A549 (cell line): Measurements from ENCODE around the gene AQP10. TPM values are rescaled to one million over a fixed set of nuclear protein-coding genes. Genes with fewer than 3 reads are reported as not detected.

Experiments
- ATAC-seq, 2 experiments: fragments of 200-7000 bp in 1 of 2; fragments of >200 bp in 1 of 2; cut with Nextera tagmentation in 1 of 2; cut with Tn5 transposase in 1 of 2; 3 replicates each; pipeline versions ENCODE4 v1.8.0 to v1.9.1; 2018 to 2020; ENCODE audit warnings: mild to moderate bottlenecking in 1 of 2, moderate library complexity in 1 of 2
- CTCF ChIA-PET: fragments of 300-600 bp; sonication (Branson Sonifier 250); formaldehyde crosslinking; extraction: SDS; loops from one replicate; lab custom pipeline; 2021; ENCODE audit warnings: antibody characterized with exemption, inconsistent platforms; lab: Yijun Ruan, JAX
- POLR2A ChIA-PET: fragments of 350-600 bp; formaldehyde crosslinking; extraction: SDS; loops from one replicate; lab custom pipeline; 2021; ENCODE audit warnings: antibody characterized with exemption, inconsistent platforms; lab: Yijun Ruan, JAX
- DNase-seq, 2 experiments: peaks; one replicate each; pipeline versions ENCODE4 v3.0.0 to v3.0.0-alpha.2; 2011 to 2016; ENCODE audit warnings: low read depth in 1 of 2, low spot score in 1 of 2
- FAIRE-seq: peaks from 2 replicates; lab custom pipeline; 2011; peaks lifted over from hg19 to GRCh38; lab: Jason Lieb, UNC
- H3K27ac ChIP-seq, 2 experiments: fragments of >200 bp; sonication (Bioruptor Twin); formaldehyde crosslinking; 3 replicates each; pipeline ENCODE4 v1.5.1; 2016 to 2017
- H3K4me1 ChIP-seq: fragments of >200 bp; sonication (Bioruptor Twin); formaldehyde crosslinking; 3 replicates; pipeline ENCODE4 v1.6.1; 2016
- H3K4me2 ChIP-seq: fragments of >200 bp; sonication (Bioruptor Twin); formaldehyde crosslinking; 3 replicates; pipeline ENCODE4 v1.6.1; 2016
- H3K4me3 ChIP-seq: fragments of >200 bp; sonication (Bioruptor Twin); formaldehyde crosslinking; 3 replicates; pipeline ENCODE4 v1.5.1; 2016
- H3K9me3 ChIP-seq: fragments of >200 bp; sonication (Bioruptor Twin); formaldehyde crosslinking; 3 replicates; pipeline ENCODE4 v1.6.1; 2016
- BCL3 ChIP-seq: fragments of >200 bp; sonication (Bioruptor Twin); formaldehyde crosslinking; IDR thresholded peaks from 3 replicates; pipeline ENCODE4 v1.6.1; 2016
- BHLHE40 ChIP-seq: IDR thresholded peaks from 2 replicates; pipeline ENCODE4 v1.6.1; 2012; ENCODE audit warnings: low read depth, low read length, inconsistent platforms
- CTCF ChIP-seq: fragments of >200 bp; sonication (Bioruptor Twin); formaldehyde crosslinking; IDR thresholded peaks from 3 replicates; pipeline ENCODE4 v1.5.1; 2016
- E2F6 ChIP-seq: IDR thresholded peaks from 2 replicates; pipeline ENCODE4 v1.6.1; 2012; ENCODE audit warnings: low read depth, borderline replicate concordance
- KDM1A ChIP-seq: fragments of 200-600 bp; sonication (generic); IDR thresholded peaks from 2 replicates; pipeline ENCODE4 v1.6.1; 2016; ENCODE audit warnings: low read depth, mild to moderate bottlenecking
- KDM5A ChIP-seq: fragments of 200-600 bp; sonication (generic); IDR thresholded peaks from 2 replicates; pipeline ENCODE4 v1.6.1; 2016; ENCODE audit warnings: antibody characterized with exemption, mild to moderate bottlenecking
- NR3C1 ChIP-seq: fragments of >200 bp; sonication (Bioruptor Twin); formaldehyde crosslinking; IDR thresholded peaks from 3 replicates; pipeline ENCODE4 v1.6.1; 2017
- POLR2A ChIP-seq: IDR thresholded peaks from 2 replicates; pipeline ENCODE4 v1.6.1; 2012; ENCODE audit warnings: mild to moderate bottlenecking, low read length
- RAD21 ChIP-seq, 2 experiments: fragments of >200 bp in 1 of 2; sonication (Bioruptor Twin) in 1 of 2; formaldehyde crosslinking in 1 of 2; IDR thresholded peaks in 1 of 2; conservative IDR thresholded peaks in 1 of 2; 2 replicates in 1 of 2; 3 replicates in 1 of 2; pipeline ENCODE4 v1.6.1; 2012 to 2018; ENCODE audit warnings: inconsistent platforms in 1 of 2
- RFX5 ChIP-seq: fragments of 450-650 bp; IDR thresholded peaks from 2 replicates; pipeline ENCODE4 v1.7.1; 2014; ENCODE audit warnings: antibody characterized with exemption, mild to moderate bottlenecking, moderate library complexity
- SMC3 ChIP-seq: fragments of >200 bp; sonication (Bioruptor Twin); formaldehyde crosslinking; IDR thresholded peaks from 3 replicates; pipeline ENCODE4 v1.6.1; 2018; ENCODE audit warnings: inconsistent platforms
- SREBF2 ChIP-seq: fragments of 450-650 bp; IDR thresholded peaks from 2 replicates; pipeline ENCODE4 v1.6.1; 2014; ENCODE audit warnings: mild to moderate bottlenecking, moderate library complexity
- WGBS: methylation state at CpG from one replicate; pipeline ENCODE4 v1.1.6; 2017; ENCODE audit errors: missing lambda C conversion rate; 5-methylcytosine and 5-hydroxymethylcytosine counted together
- polyA plus RNA-seq, 4 experiments: library from polyadenylated mRNA; depleted of rRNA in 3 of 4; stranded (reverse); fragments of >200 nt; fragmentation: RNase III in 1 of 4; extraction: RNeasy Plus Mini Kit Qiagen cat#74134 plus additional on column Dnase treatment in 1 of 4; gene quantifications; 2 replicates in 3 of 4; 3 replicates in 1 of 4; pipeline ENCODE4 v1.2.3, GENCODE V29; 2011 to 2017

Gene AQP10
- polyA plus RNA-seq, 2 of the 4 experiments (the other 2 are of a cell fraction): not detected

- FAIRE-seq: no peak
- 70% methylated on average over 13 of the region's 13 CpGs for WGBS
- H3K27ac ChIP-seq: peak overlapping the region; percentile 38 to 45; a peak in 5 of 6 replicates
- ATAC-seq: peak; percentile 12 to 33; a peak in 2 of 6 replicates
- H3K9me3 ChIP-seq: no peaks in the 10 kb centered on the region
- no peak for TF ChIP-seq E2F6
- no peak for TF ChIP-seq SREBF2
- no peak for TF ChIP-seq KDM1A
- TF ChIP-seq POLR2A: no peak
- TF ChIP-seq, all 56 proteins: peak for 0
- H3K4me3 ChIP-seq: no peak overlapping the region
- POLR2A ChIA-PET: interaction anchor here (0.8 to 2.1 kb wide), 2 partner anchors 9 to 344 kb away, joined by 3 to 11 read pairs; partner anchors contain the start of gene ATP8B2
- CTCF ChIA-PET: interaction anchor here (0.5 to 22.0 kb wide), 62 partner anchors 10 to 813 kb away, joined by 3 to 268 read pairs (median 4); partner anchors contain the start of genes AQP10, ATP8B2, HAX1 and RAB13
- DNase-seq: peak in 1 of 2 experiments; percentile 22
- H3K4me2 ChIP-seq: peak overlapping the region; percentile 43; the same call in 2 of the 3 replicates
- peaks cover 14% of the 10 kb centered on the region for H3K4me1 ChIP-seq
Observed at GRCh38 chr1:154334079-154335024, 13.5 kb downstream of the AQP10 start.

- FAIRE-seq: no peak
Observed at GRCh38 chr1:154335025-154335714, 14.3 kb downstream of the AQP10 start.

More at GRCh38 chr1:154335025-154335714, 14.3 kb downstream of the AQP10 start:
- ATAC-seq (peak; percentile 80 to 96; a peak in 5 of 6 replicates), DNase-seq (peak; percentile 83 to 88)
- ChIA-PET CTCF (interaction anchor here (0.5 to 22.0 kb wide), 67 partner anchors 11 to 795 kb away, joined by 3 to 268 read pairs (median 4); partner anchors contain the start of genes AQP10, ATP8B2, HAX1 and RAB13), POLR2A (interaction anchor here (0.8 to 2.1 kb wide), 2 partner anchors 10 to 345 kb away, joined by 3 to 11 read pairs; partner anchors contain the start of gene ATP8B2)
- Histone ChIP-seq H3K4me2 (peak overlapping the region; percentile 43; the same call in 2 of the 3 replicates), H3K4me3 (no peak overlapping the region), H3K4me1 (peaks cover 14% of the 10 kb centered on the region), H3K27ac (peak overlapping the region; percentile 38 to 45; a peak in 5 of 6 replicates), H3K9me3 (no peaks in the 10 kb centered on the region)
- TF ChIP-seq RAD21 (conservative IDR thresholded peaks at IDR 0.05 in 1 of 2, IDR thresholded peaks at IDR 0.05 in 1 of 2): peak; percentile 67 to 72
- TF ChIP-seq CTCF: peak; percentile 93
- no peak for TF ChIP-seq KDM5A
- TF ChIP-seq E2F6: no peak
- no peak for TF ChIP-seq KDM1A
- no peak for TF ChIP-seq RFX5
- no peak for TF ChIP-seq NR3C1
- TF ChIP-seq BCL3: no peak
- TF ChIP-seq BHLHE40: no peak
- TF ChIP-seq SMC3: peak; percentile 82
- WGBS: 37% methylated on average over 11 of the region's 11 CpGs
